Loucy (cell line): ENCODE results near the gene FDXR.

ENCODE experiments used
- H2AFZ ChIP-seq: fragments of 200-600 bp; sonication (generic); 2 replicates; pipeline ENCODE4 v1.6.0; 2016; ENCODE audit warnings: antibody characterized with exemption, mild to moderate bottlenecking, low read length, moderate library complexity
- H3F3A ChIP-seq: fragments of 200-600 bp; 2 replicates; pipeline ENCODE4 v1.6.0; 2016; ENCODE audit warnings: antibody characterized with exemption, low read depth, mild to moderate bottlenecking
- H3K27me3 ChIP-seq: fragments of 200-600 bp; sonication (generic); 2 replicates; pipeline ENCODE4 v1.6.1; 2014; ENCODE audit warnings: low read length, mild to moderate bottlenecking; ENCODE audit not compliant: insufficient read depth, poor library complexity, severe bottlenecking
- H3K36me3 ChIP-seq: fragments of 200-600 bp; sonication (generic); 2 replicates; pipeline ENCODE4 v1.6.1; 2016; ENCODE audit warnings: low read length; ENCODE audit not compliant: insufficient read depth
- H3K4me1 ChIP-seq: fragments of 200-600 bp; sonication (generic); 2 replicates; pipeline ENCODE4 v1.5.1; 2014; ENCODE audit warnings: low read length, mild to moderate bottlenecking; ENCODE audit not compliant: insufficient read depth, poor library complexity, severe bottlenecking
- H3K4me2 ChIP-seq: fragments of 200-600 bp; sonication (generic); 2 replicates; pipeline ENCODE4 v1.6.0; 2014; ENCODE audit warnings: antibody characterized with exemption, low read length, low read depth, mild to moderate bottlenecking; ENCODE audit not compliant: poor library complexity, severe bottlenecking
- H3K4me3 ChIP-seq: fragments of 200-600 bp; sonication (generic); 2 replicates; pipeline ENCODE4 v1.5.1; 2014; ENCODE audit warnings: low read length, mild to moderate bottlenecking, mixed read lengths; ENCODE audit not compliant: poor library complexity, severe bottlenecking
- H3K79me2 ChIP-seq: fragments of 200-600 bp; sonication (generic); 2 replicates; pipeline ENCODE4 v1.6.1; 2014; ENCODE audit warnings: low read length; ENCODE audit not compliant: insufficient read depth
- H3K9ac ChIP-seq: fragments of 200-600 bp; sonication (generic); 2 replicates; pipeline ENCODE4 v1.6.0; 2014; ENCODE audit warnings: mild to moderate bottlenecking, low read depth, low read length, moderate library complexity; ENCODE audit not compliant: poor library complexity, severe bottlenecking
- H3K9me2 ChIP-seq: fragments of 200-600 bp; sonication (generic); replicated peaks from 2 replicates; pipeline ENCODE4 v1.6.1; 2016; ENCODE audit warnings: low read depth, low read length, mixed read lengths
- H3K9me3 ChIP-seq: fragments of 200-600 bp; sonication (generic); 2 replicates; pipeline ENCODE4 v1.6.1; 2014; ENCODE audit warnings: mild to moderate bottlenecking, antibody characterized with exemption, low read length, low read depth; ENCODE audit not compliant: insufficient read depth
- H4K20me1 ChIP-seq: fragments of 200-600 bp; sonication (generic); 2 replicates; pipeline ENCODE4 v1.6.0; 2014; ENCODE audit warnings: antibody characterized with exemption, low read length, mild to moderate bottlenecking; ENCODE audit not compliant: insufficient read depth, poor library complexity, severe bottlenecking
- CTCF ChIP-seq: fragments of 200-600 bp; sonication (generic); conservative IDR thresholded peaks from 2 replicates; pipeline ENCODE4 v1.5.1; 2014; ENCODE audit warnings: mild to moderate bottlenecking, antibody characterized with exemption, low read length
- EZH2phosphoT487 ChIP-seq: fragments of 200-600 bp; IDR thresholded peaks from 2 replicates; pipeline ENCODE4 v1.6.1; 2018; ENCODE audit warnings: antibody characterized with exemption, mild to moderate bottlenecking, moderate library complexity, borderline replicate concordance

The FDXR gene

GRCh38 chr17:74857191-74857590 is 15.6 kb downstream of the FDXR start:
- Histone ChIP-seq H3K9me2 (no peaks in the 10 kb centered on the region), H3K9ac (no peak overlapping the region), H3K27me3 (no peaks in the 10 kb centered on the region), H3K79me2 (no peaks in the 10 kb centered on the region), H3K9me3 (no peaks in the 10 kb centered on the region), H3K36me3 (no peaks in the 10 kb centered on the region), H3K4me1 (no peaks in the 10 kb centered on the region), H3K4me2 (no peak overlapping the region), H2AFZ (no peak overlapping the region), H4K20me1 (no peaks in the 10 kb centered on the region), H3F3A (no peaks in the 10 kb centered on the region), H3K4me3 (no peak overlapping the region)
- no peak for TF ChIP-seq EZH2phosphoT487
- TF ChIP-seq CTCF = no peak

- no peaks in the 10 kb centered on the region for H3F3A ChIP-seq
- no peak overlapping the region for H2AFZ ChIP-seq
- H3K9ac ChIP-seq = no peak overlapping the region
- H3K27me3 ChIP-seq = no peaks in the 10 kb centered on the region
- no peaks in the 10 kb centered on the region for H3K4me1 ChIP-seq
- H3K4me2 ChIP-seq = no peak overlapping the region
- TF ChIP-seq CTCF (no peak), EZH2phosphoT487 (no peak)
- H3K79me2 ChIP-seq = no peaks in the 10 kb centered on the region
- H3K9me3 ChIP-seq = no peaks in the 10 kb centered on the region
- no peaks in the 10 kb centered on the region for H4K20me1 ChIP-seq
- no peaks in the 10 kb centered on the region for H3K9me2 ChIP-seq
- no peak overlapping the region for H3K4me3 ChIP-seq
- no peaks in the 10 kb centered on the region for H3K36me3 ChIP-seq
Observed at GRCh38 chr17:74856112-74856511, 16.7 kb downstream of the FDXR start.

- H3K9ac ChIP-seq = no peak overlapping the region
- no peak for TF ChIP-seq CTCF
- TF ChIP-seq EZH2phosphoT487 = no peak
- no peak overlapping the region for H2AFZ ChIP-seq
- no peaks in the 10 kb centered on the region for H3K27me3 ChIP-seq
- no peak overlapping the region for H3K4me3 ChIP-seq
- no peak overlapping the region for H3K4me2 ChIP-seq
- no peaks in the 10 kb centered on the region for H3K9me3 ChIP-seq
- no peaks in the 10 kb centered on the region for H3K79me2 ChIP-seq
- no peaks in the 10 kb centered on the region for H4K20me1 ChIP-seq
- H3K36me3 ChIP-seq = no peaks in the 10 kb centered on the region
- H3K9me2 ChIP-seq = no peaks in the 10 kb centered on the region
- H3F3A ChIP-seq = no peaks in the 10 kb centered on the region
- no peaks in the 10 kb centered on the region for H3K4me1 ChIP-seq
Observed at GRCh38 chr17:74855323-74855722, 17.5 kb downstream of the FDXR start.
